IPS DF 19.7 (cell line): Measurements from ENCODE around the gene HOXC11.

ENCODE experiments used
- DNase-seq: peaks from one replicate; pipeline ENCODE4 v3.0.0-alpha.2; 2013; ENCODE audit warnings: low read depth, low spot score

Gene HOXC11

GRCh38 chr12:54009171-54010052 lies 36.5 kb downstream of the HOXC11 start:
- DNase-seq = no peak

- DNase-seq = no peak
Observed at GRCh38 chr12:54010053-54010971, 37.4 kb downstream of the HOXC11 start.

DNA sequence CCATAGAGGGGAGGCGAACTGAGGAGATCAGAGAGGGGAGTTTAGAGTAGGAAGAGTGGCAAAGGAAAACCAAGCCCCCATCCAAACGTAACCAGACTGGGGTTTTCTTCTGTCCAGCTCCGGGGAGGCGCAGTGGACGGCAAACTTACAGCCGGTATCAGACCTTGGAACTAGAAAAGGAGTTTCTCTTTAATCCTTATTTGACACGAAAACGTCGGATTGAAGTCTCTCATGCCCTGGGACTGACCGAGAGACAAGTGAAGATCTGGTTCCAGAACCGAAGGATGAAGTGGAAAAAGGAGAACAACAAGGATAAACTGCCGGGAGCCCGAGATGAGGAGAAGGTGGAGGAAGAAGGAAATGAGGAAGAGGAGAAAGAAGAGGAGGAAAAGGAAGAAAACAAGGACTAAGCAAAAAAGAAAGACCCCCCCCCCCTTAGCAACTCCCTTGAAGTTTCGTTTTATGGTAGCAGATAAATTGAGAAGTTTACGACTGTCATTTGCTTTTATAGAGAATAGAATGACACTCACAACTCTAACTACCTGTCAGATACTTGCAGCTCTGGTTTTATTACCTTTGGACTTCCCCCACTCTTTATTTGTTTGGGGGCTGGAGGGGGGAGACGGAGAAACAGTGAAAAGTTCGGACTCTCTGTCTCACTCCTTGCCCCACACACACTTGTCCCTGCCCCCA lies 38.2 kb downstream of the HOXC11 start:
- DNase-seq = no peak

DNA sequence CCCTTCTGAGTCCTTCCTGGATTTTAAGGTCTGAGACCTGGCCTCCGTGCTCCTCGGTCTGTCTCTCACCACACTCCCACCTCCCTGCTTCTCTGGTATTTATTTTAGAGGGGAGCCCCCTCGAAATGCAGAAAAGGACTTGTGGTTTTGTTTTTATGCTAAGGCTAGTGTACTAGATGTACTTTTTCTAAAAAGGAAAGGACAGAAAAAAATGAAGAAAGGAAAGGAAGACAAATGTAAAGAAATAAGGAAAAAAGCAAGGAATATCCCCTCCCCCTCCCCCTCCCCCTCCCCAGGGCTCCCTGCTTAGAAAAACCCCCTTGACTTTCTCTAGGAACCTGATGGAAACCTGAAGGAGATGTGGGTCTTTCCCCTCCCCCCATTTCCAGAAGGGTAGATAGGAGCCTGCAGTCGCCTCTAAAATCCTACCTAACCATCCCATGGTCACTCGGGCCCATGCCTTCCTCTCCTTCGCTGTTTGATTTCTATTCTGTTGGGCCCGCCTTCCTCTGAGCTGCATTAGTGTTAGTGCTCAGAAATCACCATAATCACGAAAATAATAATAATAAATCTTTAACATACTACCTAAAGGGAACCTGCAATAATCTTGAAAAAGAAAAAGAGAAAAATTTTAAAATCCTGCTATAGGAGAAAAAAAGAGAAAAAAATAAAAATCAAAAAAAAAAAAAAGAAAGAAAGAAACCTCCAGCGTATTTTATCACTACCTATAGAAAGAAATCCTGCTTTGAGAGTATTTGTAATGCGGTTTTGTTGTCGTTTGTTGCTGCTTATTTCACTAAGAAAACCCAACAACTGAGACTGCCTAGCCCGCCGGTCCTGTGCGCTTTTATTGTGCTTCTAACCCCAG lies 39.0 kb downstream of the HOXC11 start:
- no peak for DNase-seq

GRCh38 chr12:54012631-54013409 lies 39.9 kb downstream of the HOXC11 start:
- DNase-seq = no peak

- no peak for DNase-seq
Observed at GRCh38 chr12:54014377-54015017, 41.6 kb downstream of the HOXC11 start.

DNA sequence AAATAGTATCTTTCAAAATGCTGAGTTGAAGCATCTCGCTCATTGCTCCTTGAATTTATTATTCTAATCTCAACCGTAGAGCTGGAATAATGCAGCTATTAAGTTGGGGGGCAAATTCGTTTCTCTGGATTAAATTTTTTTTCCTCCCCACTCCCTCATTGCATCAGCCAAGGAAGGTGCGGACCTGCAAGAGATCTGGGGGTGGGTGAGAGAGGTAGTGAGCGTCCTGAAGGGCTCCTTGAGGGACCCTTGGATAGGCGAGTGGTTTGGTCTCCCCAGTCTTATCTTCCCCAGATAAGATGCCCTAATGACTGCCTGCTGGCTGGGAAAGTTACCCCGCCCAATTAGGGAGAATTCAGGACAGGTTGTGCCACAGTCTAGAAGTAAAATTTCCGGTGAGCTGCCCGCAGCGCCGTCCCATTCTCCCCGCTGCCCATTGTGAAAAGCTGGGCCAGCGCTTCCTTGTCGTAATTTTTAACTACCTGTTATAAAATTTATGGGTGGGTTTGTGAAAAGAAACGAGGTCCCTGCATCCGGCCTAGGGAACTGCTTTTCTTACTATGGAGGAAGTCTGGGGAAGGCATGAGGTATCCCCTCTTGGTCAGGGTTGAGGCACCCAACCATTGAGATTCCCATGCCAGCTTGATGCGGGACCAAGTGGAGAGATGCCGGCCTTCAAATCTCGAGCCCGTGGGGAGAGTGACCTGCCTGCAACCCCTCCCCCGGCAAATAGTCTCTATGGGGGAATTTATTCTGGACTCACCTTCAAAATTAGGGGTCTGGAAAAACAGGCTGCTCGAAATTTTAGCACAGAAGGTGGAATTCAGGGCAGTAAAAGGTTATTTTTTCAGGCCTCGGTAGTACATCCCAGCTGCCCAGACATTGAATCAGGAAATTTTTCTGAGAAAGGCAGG lies 42.3 kb downstream of the HOXC11 start:
- DNase-seq = no peak

DNA sequence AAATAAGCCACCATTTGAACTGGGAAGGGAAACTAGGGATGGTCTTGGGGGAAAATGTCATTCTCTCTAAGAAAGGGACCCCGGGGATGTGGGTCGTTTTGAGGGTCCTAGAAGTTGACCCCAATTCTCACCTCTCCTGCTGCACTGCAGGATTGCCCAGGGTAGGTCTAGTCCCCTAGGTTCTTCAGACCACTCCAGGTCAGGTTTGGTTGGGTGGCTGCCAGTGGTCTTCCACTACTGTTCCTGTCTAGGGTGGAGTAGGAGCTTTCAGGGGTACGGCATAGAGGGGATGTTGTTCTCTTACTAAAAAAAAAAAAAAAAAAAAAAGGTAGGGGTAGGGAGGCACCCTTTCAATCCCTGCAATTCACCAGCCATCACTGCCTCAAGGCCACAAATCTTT lies 43.1 kb downstream of the HOXC11 start:
- no peak for DNase-seq

DNA sequence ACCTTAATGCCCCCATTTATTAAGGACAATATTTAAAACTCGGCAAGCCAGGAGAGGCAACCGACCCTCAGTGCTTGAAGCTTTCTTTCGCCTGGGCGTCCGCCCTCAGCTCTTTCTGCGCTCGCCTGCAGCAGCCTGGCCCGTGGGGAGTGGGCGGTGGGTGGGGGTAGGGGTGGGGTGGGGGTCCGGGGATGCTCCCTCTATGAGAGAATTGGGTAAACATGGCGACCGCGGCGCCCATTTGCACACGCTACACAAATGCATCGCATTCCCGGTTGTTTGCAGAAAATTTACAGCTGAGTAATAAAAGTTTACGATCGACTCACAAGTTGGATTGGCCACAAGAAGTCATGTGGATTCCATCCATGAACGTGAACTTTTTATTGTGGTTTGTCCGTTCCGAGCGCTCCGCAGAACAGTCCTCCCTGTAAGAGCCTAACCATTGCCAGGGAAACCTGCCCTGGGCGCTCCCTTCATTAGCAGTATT lies 43.6 kb downstream of the HOXC11 start:
- no peak for DNase-seq

DNA sequence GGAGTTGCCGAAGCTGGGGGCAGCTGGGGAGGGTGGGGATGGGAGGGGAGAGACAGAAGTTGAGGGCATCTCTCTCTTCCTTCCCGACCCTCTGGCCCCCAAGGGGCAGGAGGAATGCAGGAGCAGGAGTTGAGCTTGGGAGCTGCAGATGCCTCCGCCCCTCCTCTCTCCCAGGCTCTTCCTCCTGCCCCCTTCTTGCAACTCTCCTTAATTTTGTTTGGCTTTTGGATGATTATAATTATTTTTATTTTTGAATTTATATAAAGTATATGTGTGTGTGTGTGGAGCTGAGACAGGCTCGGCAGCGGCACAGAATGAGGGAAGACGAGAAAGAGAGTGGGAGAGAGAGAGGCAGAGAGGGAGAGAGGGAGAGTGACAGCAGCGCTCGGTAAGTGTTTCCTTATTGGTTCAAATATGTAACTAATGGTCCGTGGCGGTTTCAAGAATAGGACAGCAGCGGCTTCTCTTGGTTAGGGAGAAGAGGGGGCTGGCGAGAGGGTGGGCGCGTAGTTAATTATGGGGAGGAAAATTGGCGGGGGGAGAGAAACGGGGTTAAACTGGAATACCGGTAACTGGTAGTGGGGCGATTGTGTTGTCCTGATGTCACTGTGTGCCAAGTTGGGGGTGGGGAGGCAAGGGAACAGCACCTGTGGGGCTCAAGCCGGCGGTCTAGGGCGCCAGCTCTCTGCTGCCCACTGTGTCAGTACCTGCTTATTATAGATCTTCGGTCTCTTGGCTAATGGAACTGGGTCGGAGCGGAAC lies 44.3 kb downstream of the HOXC11 start:
- DNase-seq = no peak

DNA sequence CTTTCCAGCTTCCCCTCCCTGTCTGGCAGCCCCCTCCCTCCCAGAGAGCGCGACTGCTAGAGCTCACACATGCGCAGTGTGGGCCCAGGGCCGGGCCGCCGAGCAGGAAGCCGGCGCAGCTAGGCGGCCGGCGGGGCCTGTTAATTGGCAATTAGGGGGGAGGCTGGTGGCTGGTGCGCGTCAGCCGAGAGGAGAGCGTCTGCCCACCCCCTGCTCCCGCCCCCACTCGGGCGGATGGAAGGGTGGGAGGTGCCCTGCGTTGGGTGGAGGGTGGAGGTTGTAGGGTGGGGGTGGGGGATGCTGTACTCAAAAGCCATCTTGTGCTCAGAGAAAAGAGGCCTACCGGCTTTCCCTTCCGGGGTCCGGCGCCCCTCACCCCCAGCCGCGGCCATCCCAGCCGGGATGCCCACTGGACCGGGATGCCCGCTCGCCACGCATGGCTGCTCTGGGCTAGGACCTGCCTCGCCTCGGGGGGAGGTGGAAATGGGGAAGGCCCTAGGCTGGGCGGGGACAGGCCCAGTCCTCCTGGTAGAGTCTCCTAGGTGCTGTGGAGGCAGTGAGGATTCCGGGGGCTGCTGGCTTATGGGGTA lies 45.0 kb downstream of the HOXC11 start:
- no peak for DNase-seq

GRCh38 chr12:54018468-54018984 lies 45.6 kb downstream of the HOXC11 start:
- DNase-seq = no peak

- no peak for DNase-seq
Observed at GRCh38 chr12:54019091-54019811, 46.3 kb downstream of the HOXC11 start.

DNA sequence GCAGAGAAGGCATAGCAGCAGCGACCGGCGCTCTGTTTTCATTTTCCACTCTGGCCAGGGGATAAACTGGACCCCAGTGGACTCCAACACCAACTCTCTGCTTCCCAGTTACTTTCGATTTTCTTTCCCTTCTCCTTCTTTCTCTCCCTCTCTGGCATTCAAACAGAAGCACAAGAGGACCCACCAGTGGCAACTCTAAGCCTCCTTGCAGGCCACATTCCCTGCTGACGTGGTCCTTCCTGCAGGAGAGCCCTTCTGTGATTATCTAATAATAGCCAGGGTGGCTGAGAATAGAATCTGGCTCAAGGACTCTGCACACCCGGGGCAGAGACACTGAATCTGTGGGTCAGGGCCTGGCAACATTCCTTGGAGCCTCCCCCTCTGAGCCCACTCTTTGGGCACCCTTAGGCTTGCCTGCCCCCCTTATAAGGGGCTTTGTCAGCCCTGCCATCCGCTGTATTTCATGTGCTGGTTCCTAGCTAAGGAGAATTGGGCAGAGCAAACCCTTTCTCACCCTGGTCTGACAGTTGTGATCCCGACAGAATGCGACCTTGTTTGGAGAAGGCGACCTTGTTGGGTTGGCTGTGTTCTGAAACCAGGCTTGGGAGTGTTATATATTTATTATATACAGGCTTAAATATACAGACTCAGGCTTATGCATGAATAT lies 47.1 kb downstream of the HOXC11 start:
- DNase-seq = no peak

DNA sequence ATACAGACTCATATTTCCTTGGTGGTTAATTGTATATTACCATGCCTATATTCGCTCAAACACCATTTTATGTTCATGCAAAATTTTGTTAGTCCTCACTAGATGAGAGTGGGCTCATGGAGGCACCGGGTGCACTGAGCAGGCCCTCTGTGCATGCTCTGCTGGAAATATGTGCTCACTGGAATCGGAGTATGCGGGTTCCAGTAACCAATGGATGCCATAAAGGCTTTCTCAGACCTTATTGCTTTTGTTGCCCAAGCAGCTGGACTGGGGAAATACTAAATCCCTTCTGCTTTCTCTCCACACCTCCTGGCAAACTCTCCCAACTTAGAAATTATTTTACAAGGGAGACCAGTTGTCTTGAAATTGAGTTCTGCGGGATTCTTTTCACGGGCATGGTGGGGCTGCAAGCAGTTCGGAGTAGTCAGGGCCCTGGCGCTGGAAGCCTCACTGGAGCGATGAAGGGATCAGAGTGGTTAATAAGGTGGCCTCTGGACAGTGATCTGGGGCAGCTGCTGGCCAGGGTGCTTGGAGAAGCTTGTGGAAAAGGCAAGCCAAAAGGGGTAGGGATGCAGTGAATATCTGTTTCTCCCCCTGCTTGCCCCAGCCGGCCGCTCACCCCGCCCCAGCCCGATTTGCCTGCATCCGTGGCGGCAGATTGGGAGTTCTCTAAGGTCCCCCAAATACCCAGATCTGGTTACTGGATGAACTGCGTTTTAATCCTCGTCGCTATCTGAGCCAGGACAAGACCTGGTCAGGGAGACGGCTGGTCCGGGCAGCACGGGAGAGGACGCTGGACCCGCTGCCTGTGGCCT lies 47.9 kb downstream of the HOXC11 start:
- no peak for DNase-seq
